HG02840 (cell line): ENCODE measurements around the gene SLC32A1.

ENCODE experiments used
- ATAC-seq: cut with Tn5 transposase; IDR thresholded peaks from one replicate; pipeline ENCODE4 v1.9.1; 2021; ENCODE audit warnings: mild to moderate bottlenecking, moderate library complexity, moderate number of reproducible peaks; ENCODE audit not compliant: unreplicated experiment, low FRiP score

The SLC32A1 gene, protein sequence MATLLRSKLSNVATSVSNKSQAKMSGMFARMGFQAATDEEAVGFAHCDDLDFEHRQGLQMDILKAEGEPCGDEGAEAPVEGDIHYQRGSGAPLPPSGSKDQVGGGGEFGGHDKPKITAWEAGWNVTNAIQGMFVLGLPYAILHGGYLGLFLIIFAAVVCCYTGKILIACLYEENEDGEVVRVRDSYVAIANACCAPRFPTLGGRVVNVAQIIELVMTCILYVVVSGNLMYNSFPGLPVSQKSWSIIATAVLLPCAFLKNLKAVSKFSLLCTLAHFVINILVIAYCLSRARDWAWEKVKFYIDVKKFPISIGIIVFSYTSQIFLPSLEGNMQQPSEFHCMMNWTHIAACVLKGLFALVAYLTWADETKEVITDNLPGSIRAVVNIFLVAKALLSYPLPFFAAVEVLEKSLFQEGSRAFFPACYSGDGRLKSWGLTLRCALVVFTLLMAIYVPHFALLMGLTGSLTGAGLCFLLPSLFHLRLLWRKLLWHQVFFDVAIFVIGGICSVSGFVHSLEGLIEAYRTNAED

DNA sequence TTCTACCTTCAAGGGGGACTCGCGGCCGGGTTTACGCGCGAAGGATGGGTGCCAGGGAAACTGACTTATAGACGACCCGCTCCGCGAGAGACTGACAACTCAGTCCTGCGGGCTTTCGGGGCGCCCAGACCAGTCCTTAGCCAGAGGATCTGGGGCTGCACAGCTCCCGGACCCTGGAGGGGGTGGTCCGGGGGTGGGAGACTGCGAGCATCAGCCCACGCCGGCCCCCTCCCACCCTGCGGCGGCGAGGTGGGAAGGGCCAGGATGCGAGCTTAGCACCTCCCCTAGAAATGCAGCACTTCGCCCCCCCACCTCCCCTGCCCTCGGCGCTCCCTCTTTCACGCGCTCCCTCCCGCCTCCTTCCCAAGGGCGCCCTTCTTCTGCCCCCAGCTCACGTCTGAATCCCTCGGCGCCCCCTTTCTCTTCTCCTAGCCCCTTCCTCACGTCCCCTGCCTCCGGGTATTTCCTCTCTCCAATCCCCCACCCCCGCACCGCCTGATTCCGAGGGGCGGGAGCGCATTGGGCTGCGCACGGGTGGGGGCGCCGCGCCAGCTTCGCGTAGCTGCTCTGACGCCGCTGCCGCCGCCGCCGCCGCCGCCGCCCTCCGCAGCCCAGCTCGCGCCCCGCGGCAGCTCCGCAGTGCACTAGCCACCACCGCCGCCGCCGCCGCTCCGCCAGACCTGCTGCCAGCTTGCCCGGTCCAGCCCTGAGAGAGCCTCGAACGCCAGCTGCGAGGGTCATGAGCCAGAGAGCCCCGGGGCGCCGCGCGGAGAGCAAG is at the start of gene SLC32A1:
Gene SLC32A1 (plus strand): TSS at position 639 of the 778 bp plus-strand sequence. CDS start 239 bp downstream, outside the sequence.
- no peak for ATAC-seq

DNA sequence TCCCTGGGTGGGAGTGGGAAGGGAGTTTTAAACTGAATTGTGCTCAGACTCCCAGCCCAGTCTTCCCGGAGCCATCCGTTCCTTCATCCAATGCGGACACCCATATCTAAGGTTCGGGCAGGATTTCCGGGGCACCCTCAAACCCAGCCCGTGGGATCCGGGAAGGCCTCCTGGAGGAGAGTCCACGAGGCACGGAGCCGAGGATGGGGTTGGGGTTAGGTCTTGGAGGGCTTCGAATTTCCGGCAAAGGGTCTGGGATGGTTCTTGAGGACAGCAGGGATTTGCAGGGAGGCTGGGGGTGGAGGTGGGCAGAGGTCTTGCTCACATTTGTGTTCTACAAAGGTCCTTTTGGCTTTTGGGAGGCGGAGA is 49.5 kb upstream of the SLC32A1 start:
- no peak for ATAC-seq

DNA sequence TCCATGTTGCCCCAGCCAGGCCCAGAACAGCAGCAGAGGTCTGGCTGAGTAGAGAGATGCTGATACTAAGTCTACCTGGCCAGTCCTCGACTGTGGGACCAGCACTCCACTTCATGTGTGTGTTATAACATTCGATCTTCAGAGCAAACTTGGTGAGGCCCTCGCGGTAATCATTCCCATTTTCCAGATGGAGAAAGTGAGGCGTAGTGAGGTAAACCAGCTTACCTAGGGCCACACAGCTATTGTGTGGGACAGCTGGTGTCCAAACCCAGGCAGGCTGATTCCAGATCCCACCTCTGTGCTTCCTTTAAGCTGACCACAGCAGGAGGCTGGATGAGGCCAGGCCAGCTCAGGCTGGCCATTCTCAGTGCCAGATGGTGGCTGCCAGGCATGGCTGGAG is 47.7 kb upstream of the SLC32A1 start:
- no peak for ATAC-seq

DNA sequence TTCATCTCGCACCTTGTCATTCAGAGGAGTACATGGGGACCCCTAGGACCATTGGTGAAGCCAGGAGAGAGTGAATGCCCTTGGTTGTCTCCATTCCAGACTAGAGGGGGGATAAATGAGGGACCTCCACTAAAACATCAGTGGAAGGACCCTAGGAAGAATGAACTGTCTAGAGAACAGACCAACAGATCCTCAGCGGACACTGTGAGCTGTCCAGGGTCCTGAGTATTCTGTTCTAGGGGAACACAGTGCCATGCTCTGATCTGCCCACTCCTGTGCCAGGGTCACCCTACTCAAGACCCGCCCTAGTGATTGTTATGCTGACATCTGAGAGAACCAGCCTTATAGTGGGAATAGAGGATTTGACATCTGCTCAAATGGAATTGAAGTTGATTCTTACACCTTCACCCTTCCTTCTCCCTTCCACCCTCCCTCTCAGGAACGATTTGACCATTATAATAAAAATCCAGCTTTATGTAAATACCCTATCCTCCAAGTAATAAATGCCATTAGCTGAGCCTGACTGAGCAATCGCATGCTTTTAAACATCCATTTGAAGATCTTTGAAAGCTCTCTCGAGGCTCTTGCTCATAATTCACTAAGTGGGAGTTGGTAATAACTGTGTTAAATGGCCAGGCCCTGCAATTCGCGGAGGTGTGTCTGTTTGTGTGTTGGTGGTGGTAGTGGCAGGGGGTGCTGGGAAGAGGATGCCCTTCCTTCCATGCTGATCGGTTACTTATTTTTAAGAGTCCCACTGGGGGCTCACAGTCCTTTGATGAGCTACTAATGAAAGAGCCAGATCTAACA is 43.6 kb upstream of the SLC32A1 start:
- ATAC-seq = no peak

DNA sequence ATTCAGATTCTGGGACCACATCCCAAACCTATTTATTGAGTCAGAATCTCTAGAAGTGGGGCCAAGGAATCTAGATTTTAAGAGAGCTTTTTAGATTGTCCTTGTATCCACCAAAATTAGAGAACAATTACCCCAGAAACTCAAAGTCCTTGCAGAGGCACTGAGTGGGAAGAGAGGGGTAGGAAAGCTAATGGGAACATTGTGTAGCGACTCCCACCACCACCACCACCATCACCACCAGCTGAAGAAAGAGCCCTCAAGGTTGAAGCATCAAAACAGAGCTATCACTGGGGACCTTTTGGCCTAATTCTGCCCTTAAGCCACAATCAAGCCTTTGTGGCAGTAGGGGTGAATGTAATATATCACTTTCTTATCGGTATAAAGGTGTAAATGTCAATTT is 39.0 kb upstream of the SLC32A1 start:
- no peak for ATAC-seq

DNA sequence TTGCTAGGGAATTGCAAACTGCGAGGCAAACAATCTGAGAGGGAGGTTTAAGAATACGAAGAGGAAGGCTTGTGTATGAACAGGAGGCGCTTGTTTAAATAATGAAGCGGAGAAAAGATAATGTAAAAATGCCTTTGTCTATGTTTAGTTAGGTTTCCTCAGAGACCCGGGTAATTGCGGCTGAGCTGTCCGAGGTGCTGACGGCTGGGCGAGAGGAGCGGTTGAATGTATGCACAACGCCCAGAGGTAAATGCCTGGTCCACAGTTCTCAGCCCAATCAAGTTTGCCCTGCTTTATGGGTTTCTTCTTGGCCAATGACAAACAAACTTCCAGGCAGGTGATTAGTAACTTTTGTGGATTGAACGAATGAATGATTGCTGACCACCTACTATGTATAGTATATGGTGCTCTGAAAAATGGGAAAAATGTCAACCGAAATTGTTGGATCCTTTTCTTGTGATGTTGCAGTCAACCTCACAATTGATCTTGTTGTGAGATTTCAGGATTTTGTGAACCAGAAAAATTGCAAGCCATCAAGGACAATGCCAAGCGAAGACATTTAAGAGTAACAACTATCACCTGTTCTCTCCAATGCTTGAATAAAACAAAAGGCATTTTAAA is 38.3 kb upstream of the SLC32A1 start:
- ATAC-seq = no peak

DNA sequence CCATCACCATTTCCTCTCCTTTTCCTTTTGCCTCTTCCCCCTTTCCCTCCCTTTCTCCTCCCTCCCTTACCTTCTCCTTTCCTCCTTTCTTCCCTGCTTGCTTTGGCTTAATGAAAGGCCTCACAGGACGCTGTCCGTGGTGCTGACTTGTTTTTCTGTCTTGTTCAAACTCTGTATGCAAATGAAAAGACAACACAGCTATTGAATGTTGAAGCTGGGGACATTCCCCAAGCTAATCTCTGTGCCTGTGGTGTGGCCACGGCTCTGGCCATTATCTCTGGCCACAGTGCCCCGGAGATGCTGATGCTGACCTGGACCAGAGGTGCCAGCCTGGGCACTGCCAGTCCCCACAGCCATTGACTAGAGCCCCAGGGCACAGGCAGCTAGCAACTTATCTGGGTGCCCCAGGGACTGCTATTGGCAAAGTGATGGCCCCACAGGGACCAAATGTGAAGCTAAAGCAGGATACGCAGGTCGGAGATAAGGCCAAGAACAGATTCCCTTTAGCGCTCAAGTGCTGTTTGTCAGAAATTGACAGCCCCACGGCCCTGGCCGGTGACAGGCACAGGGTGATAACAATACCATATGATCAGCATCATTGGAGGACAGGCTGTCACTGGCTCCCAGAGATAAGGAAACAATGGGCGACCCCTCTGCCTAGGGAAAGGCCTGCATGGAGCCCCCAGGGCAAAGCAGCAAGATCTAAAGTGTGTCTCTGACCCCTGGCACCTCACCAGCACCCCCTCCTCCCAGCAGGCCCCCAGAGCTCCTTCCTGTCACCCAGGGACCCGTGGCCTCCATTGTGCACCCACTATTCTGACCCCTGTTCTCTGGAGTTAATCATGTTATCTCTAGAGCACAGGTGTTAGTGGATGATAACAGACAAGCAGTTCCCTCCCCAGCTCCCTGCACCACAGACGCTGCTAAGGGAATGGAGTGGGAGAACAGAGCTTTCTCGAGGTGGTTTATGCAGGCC is 31.6 kb upstream of the SLC32A1 start:
- ATAC-seq = no peak

DNA sequence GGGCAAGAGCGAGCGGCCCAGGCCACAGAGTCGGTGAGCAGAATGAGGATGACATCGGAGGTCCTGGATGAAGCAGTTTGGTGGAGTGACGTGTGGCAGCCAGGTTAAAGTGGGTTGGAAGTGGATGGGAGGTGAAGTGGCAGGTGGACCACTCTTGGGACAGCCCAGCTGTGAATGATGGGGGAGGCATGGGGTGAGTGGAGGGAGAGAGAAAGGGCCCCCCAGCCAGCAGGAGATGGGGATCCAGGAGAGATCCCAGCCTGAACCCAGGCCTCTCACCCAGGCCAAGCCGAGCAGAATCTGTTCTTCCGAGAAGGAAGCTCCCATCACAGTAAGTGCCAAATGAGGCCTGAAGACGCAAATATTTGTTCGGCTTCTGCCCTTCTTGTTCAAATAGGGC is 27.0 kb upstream of the SLC32A1 start:
- ATAC-seq = no peak

DNA sequence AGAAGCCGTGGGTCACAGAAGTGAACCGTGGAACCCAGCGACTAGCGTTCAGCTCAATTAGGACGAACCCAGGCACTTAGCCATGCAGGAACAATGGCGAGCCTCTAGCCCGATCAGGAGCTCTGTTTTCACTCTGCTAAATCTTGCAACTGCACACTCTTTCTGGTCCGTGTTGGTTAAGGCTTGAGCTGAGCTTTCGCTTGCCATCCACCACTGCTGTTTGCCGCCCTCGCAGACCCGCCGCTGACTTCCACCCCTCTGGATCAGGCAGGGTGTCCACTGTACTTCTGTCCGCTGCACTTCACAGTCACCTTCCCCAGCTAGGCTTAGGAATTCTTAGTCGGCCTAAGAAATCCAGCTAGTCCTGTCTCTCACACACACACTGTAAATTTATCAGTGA is 25.7 kb upstream of the SLC32A1 start:
- ATAC-seq = no peak

DNA sequence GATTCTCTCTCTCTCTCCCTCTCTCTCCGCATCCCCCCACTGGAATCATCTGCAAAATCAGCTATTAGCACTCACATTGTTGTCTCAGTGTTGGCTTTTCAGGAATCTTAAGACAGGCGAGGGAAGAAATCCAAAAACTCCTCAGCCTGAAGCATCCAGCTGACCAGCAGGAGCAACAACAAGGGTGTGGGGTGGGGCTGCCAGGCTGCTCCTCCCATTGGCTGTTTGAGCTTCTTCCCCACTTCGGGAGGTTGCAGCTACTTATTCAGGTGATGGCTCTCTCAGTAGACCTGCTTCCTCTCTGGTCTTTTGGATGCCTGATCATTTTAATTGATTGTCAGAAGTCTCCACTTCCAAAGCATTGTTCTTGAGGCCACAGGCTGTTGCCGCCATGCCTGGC is 24.1 kb upstream of the SLC32A1 start:
- ATAC-seq = no peak

DNA sequence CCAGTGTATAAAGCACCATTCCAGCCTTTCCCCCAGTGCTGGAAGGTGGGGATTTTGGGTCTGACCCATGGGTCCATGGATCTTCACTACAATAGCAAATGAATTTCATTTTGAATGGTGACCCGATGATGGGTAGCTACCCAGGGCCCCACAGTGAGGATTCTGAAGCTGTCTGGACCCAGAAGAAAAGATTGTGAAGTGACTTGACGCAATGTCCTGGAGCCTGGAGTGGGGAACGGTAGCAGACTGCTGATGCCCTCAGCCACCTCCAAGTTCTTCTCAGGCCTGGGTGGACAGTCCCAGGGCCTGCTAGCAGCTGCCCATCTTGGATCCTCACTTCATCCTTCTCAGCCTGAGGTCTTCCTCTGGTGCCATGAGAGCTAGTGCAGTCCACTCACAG is 23.4 kb upstream of the SLC32A1 start:
- ATAC-seq = no peak

DNA sequence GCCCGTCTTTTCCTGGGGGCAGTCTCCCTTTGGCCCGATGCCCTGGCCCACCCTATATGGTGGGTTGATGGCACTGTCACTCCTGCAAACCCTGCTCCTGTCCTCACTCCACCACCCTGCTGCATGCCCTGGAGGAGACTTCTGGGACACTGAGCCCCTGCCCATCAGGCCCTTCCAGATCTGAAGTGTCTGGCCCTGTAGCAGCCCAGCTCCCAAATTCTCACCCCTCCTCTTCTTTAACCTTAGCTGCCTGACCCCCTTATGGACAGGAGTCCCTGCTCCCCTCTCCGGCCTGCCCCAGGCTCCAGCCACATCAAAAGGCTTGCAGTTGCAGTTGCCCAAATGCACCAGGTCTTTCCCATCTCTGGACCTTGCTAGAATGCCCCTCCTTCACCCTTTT is 20.8 kb upstream of the SLC32A1 start:
- no peak for ATAC-seq

DNA sequence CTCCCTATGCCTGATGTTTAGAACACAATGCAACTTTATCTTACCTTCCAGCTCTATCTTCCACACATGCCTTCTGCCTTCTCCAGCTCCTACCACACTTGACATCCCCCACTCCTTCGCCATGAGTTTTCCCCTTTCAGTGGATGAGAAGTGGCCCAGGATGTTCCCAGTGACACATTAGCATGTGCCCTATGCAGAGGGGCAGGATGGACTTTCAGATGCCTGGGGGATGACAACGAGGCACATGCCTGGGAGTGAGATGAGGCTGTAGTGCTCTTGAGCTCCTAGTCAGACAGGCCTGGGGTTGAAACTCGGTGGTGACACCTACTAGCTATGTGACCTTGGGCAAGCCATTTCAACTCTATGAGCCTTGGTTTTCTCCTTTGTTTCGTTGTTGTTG is 20.1 kb upstream of the SLC32A1 start:
- ATAC-seq = no peak

DNA sequence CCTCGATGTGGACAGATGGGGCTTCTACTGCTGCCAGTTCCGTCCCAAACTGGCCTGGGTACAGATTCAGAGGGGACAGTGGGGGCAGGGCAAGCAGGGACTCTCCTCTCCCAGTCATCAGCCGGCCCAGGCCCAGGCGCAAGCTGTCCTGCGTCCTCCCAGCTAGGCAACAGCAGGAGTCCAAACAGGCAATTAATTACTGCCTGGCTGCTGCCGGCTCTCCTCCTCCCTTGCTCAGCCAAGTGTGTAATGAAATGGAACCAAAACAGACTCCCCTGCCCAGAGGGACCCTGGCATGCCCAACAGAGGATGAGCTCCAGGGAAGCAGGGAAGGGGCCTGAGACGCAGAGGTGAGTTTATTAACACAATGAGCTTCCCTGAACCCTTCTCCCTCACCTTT is 17.8 kb upstream of the SLC32A1 start:
- no peak for ATAC-seq

DNA sequence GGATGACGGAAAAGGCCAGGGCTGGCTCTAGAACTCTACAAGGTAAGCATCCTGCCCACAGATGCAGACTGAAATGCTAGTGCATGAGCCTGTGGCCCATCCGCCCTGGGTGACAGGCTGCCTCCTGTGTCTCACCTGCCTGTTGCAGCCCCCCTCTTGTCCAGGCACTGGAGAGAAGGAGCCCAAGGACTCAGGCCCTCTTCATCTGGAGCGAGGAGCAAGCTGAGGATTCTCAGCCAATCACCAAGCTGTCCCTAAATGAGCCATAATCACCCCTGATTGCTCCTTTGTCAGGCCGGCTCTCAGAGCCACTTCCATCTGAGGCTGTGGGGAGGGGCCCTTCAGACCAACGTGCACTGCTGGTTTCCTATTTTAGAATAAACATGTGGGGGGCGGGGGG is 10.0 kb upstream of the SLC32A1 start:
- no peak for ATAC-seq

DNA sequence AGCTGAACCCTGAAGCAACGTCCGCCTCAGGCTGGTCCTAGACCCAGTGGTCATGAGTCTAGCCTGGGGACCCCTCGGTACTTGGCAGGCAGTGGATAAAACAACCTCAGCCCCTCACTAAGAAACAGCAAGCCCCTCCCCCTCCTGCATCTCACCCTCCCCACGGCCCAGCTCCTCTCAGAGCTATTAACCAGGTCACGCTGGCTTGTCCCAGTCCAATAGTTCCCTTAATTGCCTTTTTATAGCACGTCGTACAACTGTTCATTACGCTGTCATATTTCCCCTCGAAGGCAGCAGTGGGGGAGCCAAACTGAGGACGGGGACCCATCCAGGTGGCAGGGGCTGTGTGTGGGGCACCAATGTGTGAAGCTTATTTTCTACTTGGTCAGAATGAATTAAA is 8.6 kb upstream of the SLC32A1 start:
- no peak for ATAC-seq

DNA sequence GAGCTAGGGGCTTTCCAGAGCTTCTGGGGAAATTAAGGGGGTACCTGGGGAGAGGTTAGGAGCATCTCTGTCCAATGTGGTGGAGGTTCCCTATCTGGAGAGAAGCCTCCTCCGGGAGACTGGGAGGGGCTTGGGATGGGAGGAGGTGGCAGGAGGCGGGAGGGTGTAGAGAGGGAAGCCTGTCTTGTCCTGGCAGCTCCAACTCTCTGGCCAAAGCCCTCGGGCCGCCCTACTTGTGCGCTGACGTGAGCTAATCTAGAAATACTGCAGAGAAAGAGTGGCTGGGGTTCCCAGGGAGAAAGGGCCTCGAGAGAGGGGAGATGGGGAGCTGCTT is 1.6 kb upstream of the SLC32A1 start:
- no peak for ATAC-seq

DNA sequence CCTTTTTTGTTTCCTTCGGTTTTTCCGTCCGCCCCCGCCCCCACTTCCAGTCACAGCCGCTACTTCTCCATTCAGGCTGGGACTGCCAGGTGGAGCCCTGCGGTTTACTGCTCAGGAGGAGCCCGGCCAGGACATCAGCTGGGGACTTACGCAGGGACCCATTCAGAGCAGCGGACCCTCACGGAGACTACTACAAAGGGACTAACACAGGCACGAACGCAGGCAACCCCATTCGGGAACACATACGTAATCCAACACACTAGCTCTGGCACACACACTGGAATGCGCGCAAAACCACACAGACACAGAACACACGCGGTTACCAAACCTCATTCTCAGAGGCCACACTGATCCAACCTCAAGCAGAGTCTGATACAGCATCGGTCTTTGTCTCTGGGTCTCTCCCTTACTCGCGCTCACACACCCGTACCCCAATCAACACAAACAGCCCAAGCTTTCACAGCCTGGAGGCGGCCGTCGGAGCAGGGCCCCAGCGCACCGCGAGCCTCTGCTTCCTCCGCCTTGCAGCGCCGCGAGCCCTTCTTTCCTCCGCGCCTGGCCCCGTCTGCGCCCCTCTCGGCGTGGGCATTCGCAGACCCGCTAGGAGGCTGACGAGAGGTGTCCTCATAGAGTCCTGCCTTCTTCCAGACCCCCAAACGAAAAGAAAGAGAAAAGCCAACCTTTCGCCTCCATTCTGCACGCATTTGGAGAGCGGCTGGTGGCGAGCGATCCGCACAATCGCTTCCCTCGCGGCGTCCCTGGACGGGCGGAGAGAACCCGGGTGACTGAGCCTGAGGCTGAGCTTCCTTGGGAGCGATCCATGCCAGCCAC is 1.1 kb upstream of the SLC32A1 start:
- no peak for ATAC-seq
